ENCODE measurements around the gene RARA.

The RARA gene

DNA sequence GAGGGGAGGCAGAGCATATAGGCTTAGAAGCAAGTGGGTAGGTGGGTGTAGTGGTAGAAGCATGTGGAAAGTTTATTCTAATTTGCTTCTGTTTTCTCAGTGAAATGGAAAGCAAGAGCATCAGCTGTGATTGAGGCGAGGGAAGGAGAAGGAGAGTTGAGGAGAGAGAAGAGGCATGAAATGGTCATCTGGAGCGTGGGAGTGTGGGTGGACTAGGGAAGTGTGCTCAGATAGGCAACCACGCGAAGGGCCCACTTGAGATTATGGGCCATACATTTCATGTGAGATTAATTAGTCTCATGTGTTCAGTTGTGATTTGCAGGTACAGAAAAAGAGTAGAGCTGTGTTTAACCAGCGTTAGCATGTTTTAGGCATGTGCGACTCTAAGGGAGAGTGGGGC, 42.1 kb upstream of the RARA start:
- no peaks in the 10 kb centered on the region for H3K4me1 Mint-ChIP-seq
- H3K4me3 Mint-ChIP-seq: no peak overlapping the region
- TF ChIP-seq, protein P1, sequence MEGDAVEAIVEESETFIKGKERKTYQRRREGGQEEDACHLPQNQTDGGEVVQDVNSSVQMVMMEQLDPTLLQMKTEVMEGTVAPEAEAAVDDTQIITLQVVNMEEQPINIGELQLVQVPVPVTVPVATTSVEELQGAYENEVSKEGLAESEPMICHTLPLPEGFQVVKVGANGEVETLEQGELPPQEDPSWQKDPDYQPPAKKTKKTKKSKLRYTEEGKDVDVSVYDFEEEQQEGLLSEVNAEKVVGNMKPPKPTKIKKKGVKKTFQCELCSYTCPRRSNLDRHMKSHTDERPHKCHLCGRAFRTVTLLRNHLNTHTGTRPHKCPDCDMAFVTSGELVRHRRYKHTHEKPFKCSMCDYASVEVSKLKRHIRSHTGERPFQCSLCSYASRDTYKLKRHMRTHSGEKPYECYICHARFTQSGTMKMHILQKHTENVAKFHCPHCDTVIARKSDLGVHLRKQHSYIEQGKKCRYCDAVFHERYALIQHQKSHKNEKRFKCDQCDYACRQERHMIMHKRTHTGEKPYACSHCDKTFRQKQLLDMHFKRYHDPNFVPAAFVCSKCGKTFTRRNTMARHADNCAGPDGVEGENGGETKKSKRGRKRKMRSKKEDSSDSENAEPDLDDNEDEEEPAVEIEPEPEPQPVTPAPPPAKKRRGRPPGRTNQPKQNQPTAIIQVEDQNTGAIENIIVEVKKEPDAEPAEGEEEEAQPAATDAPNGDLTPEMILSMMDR (IDR thresholded peaks at IDR 0.05; ENCODE audit: unreplicated experiment in 3 of 3): no peak
- H3K36me3 Mint-ChIP-seq (ENCODE audit: low read depth): peaks cover 26% of the 10 kb centered on the region
- H3K27me3 Mint-ChIP-seq (ENCODE audit: low read depth): no peaks in the 10 kb centered on the region
- H3K27ac Mint-ChIP-seq: no peak overlapping the region
- H3K9me3 Mint-ChIP-seq: no peaks in the 10 kb centered on the region

DNA sequence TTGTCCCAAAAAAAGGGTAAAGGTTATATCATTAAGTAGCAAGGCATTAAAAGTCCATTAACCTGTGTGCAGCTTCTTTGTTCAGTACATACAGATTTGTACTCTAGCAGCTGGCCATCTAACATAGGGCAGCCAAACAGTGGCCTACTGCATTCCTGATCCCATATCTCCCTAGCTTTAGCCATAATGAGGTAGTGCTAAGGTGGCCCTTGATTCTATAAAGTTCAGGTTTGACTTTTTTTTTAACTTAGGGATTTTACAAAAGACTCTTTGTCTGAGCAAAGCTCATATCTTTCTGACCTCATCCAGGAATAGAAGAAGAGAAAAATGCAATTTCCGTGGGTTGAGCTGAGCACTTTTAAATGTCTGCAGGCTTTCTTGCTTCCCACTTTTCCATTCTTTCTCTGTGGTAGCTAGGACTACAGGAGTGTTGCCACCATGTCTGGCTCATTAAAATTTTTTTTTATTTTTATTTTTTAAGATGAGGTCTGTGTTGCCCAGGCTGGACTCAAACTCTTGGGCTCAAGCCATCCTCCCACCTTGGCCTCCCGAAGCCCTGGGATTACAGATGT, 40.8 kb upstream of the RARA start:
- TF ChIP-seq, protein P1 (IDR thresholded peaks at IDR 0.05; ENCODE audit: unreplicated experiment in 3 of 3): no peak
- H3K36me3 Mint-ChIP-seq (ENCODE audit: low read depth): peaks cover 23% of the 10 kb centered on the region
- H3K27me3 Mint-ChIP-seq (ENCODE audit: low read depth): no peaks in the 10 kb centered on the region
- no peaks in the 10 kb centered on the region for H3K4me1 Mint-ChIP-seq
- H3K27ac Mint-ChIP-seq: no peak overlapping the region
- no peak overlapping the region for H3K4me3 Mint-ChIP-seq
- H3K9me3 Mint-ChIP-seq: no peaks in the 10 kb centered on the region

DNA sequence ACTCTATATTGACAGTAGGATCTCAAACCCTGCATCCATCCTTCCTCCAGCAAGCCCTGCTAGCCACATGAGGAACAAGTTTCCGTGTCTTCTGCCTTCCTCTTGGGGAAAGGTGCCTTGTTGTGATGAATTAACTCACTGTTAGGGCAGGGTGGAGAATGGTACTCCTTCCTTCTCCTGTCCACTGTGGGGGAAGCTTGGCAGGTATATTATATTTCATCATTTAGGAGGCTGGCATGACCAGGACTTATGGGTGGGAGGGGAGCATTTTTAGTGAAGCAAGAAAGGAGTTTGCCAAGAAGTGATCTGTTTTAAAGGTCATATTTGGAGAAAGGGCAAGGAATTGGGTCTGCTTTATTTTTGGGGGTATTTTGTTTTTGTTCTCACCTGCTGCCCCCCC, 30.6 kb upstream of the RARA start:
- TF ChIP-seq, protein P1 (IDR thresholded peaks at IDR 0.05; ENCODE audit: unreplicated experiment in 3 of 3): no peak
- Mint-ChIP-seq H3K36me3 (ENCODE audit: low read depth) (peaks cover 73% of the 10 kb centered on the region), H3K4me1 (peaks cover 7% of the 10 kb centered on the region), H3K4me3 (no peak overlapping the region), H3K27ac (no peak overlapping the region), H3K27me3 (ENCODE audit: low read depth) (no peaks in the 10 kb centered on the region), H3K9me3 (no peaks in the 10 kb centered on the region)

DNA sequence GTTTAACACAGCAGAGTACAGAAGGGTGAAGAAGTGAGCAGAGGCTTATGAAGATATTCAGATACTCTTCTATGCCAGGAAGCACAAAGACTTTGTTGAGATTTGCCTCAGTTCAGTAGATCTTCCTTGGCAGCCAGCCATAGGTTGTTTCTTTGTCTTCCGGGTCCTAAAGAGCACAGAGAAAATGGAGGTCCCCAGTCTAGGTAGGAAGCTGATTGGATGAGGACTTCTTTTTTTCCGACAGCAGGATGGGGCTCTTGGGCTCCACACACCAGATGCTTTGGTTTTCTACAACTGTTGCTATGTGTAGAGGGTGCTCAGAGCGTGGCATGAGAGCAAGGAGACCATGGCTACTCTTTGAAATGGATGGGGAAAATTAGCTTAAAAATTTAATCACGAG, 29.6 kb upstream of the RARA start:
- Mint-ChIP-seq H3K27ac (no peak overlapping the region), H3K36me3 (ENCODE audit: low read depth) (peaks cover 70% of the 10 kb centered on the region), H3K4me1 (peaks cover 12% of the 10 kb centered on the region), H3K9me3 (no peaks in the 10 kb centered on the region), H3K4me3 (no peak overlapping the region), H3K27me3 (ENCODE audit: low read depth) (no peaks in the 10 kb centered on the region)
- TF ChIP-seq, protein P1 (IDR thresholded peaks at IDR 0.05; ENCODE audit: unreplicated experiment in 3 of 3): no peak

DNA sequence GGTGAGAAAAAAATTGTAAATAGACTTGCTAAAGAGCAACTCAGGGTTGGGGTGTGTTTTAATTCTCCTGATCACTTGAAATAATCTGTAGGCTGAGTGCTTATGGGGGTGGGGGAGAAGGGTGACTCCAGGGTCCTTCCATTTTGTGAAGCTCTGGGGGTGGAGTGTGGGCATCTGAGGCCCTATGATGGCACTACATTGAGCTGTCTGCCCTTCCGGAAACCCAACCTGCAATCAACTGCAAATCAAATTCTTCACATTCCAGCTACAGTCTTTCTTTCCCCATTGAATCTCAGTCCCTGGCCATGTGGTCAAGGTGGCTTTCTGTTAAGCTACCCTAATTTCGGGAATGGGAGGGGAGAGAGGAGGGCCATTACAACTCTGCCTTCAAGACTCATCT, 27.3 kb upstream of the RARA start:
- peaks cover 12% of the 10 kb centered on the region for H3K4me1 Mint-ChIP-seq
- H3K27ac Mint-ChIP-seq: peak overlapping the region in 1 of 3 experiments; percentile 3
- H3K9me3 Mint-ChIP-seq: no peaks in the 10 kb centered on the region
- TF ChIP-seq, protein P1 (IDR thresholded peaks at IDR 0.05; ENCODE audit: unreplicated experiment in 3 of 3): no peak
- H3K4me3 Mint-ChIP-seq: no peak overlapping the region
- no peaks in the 10 kb centered on the region for H3K27me3 Mint-ChIP-seq (ENCODE audit: low read depth)
- H3K36me3 Mint-ChIP-seq (ENCODE audit: low read depth): peaks cover 56% of the 10 kb centered on the region

DNA sequence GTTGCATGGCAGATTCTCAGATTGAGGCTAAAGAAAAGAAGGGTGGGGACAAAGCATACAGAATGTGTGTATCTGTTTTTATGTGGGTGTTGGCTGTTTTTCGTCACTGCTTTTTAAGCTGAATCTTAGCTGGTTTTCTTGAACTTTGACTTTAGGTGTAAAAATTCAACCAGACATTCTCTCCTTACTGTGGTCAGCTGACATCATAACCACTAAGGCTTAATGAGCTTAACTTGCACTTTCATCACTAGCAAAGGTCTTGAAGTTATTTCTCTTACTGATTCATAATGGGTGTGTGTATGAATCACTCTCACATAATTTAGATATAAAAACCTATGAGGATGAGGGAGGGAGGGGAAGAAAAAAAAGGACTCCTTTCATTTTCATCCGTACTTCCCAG, 25.3 kb upstream of the RARA start:
- H3K36me3 Mint-ChIP-seq (ENCODE audit: low read depth): peaks cover 40% of the 10 kb centered on the region
- TF ChIP-seq, protein P1 (IDR thresholded peaks at IDR 0.05; ENCODE audit: unreplicated experiment in 3 of 3): no peak
- no peak overlapping the region for H3K4me3 Mint-ChIP-seq
- H3K4me1 Mint-ChIP-seq: peaks cover 21% of the 10 kb centered on the region
- no peaks in the 10 kb centered on the region for H3K9me3 Mint-ChIP-seq
- H3K27ac Mint-ChIP-seq: peak overlapping the region; percentile 15 to 91 (median 47)
- no peaks in the 10 kb centered on the region for H3K27me3 Mint-ChIP-seq (ENCODE audit: low read depth)
